NCI-H1930 (cell line): Measurements from ENCODE around the gene AP1S2.
"Not testable (repeated sequence)": the region's sequence is repeated elsewhere in the genome, so short reads cannot be mapped to it uniquely, and the experiment has no call there.

Experiments
- DNase-seq, 2 experiments: peaks; one replicate each; lab custom pipeline; 2025; lab: John Stamatoyannopoulos, UW

The AP1S2 gene

DNA sequence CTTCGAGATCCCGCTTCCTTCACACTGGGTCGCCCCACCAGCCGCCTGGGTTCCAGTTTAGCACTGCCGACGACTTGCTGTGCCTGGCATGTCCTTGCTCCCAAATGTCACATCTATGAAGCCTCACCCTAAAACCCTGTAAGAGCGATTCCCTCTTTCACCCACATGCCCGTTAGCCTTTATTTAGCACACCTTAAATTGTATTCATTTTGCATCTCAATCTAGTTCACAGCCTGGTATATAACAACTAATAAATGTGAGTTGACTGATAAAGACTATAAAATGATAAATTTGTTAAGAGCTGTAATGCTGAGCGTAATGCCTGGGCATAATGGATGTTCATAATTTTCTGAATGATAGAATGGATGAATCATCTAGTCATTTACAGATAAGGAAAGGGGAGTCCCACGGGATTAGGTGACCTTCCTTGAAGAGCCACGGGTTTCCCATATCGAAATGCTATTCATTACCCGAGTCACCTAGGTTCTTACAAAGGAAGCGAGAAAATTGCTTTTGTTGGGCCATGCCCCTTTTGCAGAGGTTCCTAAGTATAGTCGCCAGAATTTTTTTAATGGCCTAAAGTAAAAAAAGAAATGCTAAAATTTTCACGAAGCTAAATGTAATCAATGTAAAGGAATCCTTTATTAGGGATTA, 1.1 kb upstream of the AP1S2 start:
- DNase-seq: no peak

DNA sequence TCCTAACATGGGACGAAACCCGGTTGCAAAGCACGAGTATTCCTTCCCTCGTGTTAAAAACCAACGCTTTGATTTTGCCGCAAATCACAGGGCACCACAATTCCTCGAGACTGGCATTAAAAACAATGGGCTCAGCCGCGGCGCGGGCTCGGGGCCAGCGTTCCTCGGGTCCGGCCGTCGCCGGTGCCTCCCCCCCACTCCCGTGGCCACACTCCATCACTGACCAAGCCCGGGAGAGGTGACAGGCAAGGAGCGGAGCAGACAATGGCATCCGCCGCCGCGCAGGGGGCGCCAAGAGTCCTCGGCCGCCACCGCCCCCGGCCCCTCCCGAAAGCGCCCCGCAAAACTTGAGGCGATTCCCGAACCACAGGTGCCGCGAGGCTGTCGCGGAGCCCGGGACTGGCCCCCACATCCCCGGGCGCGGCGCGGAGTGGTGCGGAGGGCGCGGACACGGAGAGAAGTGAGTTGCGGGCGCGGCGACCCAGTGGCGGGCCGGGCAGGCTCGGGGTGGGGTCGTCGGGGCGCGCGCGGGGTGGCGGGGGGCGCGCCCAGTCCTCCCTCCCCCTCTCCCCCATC, 445 bp downstream of the AP1S2 start:
- peak; percentile 2 to 40 for DNase-seq

GRCh38 chrX:15853586-15854079, 980 bp downstream of the AP1S2 start:
- no peak for DNase-seq

- DNase-seq: no peak
Observed at GRCh38 chrX:15849555-15849954, 5.1 kb downstream of the AP1S2 start.

DNA sequence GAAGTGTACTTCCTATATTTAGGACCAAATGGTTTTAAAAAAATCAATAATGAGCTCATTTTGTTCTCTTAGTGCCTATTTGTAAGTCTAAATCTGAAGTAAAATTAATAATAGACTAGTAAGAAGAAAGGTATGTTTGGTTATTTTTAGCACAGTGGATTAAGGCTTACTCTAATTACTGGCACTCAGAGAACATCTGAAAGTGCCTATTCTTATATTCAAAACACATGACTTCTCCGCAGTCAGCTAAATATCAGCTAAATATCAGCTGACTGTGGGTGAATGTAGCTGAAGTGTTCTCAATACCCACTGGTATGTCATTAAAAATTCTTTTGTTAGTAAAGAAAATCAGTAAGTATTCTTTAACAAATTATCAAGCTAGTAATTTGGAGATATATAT, 6.0 kb downstream of the AP1S2 start:
- DNase-seq: no peak

DNA sequence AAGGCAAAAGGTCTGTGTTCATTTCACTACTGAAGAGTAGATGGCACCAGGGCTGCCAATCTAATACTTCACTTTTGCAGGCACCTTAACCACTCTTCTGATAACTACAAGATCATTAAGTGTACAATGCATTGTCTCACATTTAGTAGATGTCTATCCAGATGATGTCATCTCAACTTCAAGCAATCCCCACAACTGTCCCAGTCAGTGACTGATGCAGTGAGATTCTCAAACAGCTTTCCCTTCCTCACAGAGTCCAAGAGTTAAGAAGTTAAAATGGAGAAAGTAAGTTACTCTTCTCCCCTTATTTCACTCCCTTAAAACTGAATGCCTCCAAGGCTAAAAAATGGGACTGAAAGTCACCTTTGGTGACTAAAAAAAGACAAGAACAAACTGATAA, 10.7 kb downstream of the AP1S2 start:
- DNase-seq: no peak

DNA sequence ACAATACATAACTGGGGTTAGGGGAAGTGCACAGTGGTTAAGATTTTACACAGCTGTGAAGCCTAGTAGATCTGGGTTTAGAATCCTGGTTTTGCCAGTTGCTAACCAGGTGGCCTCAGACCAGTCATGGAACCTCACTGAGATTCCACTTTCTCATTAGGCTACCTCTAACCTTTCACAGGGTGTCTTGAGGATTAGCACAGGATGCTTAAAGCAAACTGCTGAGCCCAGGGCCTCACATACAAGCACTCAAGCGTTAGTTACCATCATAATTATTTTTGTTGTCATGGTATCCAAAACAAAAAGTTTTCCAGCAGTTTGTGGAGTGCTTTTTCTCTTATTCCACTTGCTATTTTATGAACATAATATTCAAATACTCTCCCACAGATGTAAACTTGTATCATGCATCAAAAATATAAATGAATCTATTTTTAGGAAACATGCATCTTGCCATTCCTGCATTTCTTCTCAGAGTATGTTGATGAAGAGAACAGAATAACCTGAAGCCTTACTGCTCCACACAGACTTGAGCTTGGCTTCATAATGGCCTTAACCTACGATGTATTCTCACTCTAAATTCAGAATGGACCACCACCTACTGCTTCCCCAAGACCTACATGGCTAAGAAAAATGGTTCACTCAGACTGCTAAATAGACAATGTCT, 12.6 kb downstream of the AP1S2 start:
- no peak for DNase-seq

- no peak for DNase-seq
Observed at GRCh38 chrX:15838017-15838416, 16.6 kb downstream of the AP1S2 start.

DNA sequence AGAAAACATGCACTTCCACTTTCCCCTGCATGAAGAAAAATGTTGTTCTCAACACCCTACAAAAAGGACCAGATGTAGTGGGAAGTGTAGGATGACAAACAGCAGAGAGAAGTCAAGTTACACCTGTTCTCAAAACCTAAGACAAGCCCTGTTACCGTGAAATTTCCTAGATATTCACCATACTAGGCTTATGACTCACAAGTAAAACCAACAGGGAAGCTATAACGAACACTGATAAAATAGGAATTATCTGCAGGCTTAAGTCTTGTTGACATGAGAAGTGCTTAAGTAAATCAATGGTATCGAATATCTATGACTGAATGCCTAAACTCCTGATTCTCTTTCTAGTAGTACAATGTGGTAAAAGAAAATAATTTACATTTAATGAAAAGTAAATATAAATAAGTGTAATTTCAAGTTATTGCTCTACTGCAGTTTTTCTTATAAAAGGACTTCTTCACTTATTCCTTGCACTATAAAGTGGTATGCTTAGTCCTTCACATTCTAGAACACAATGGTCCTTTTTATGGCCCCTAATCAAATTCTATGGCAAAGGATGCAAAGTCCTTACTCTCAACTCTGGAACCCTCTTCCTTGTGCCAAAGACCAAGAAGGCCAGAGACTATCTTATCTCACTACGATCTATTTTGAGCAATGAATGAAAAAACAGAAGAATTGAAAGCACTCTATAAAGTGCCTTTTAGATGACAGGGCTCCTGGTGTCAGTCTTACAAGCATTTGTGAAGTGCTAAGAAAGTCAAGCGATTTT, 19.6 kb downstream of the AP1S2 start:
- no peak for DNase-seq

GRCh38 chrX:15834053-15834452, 20.6 kb downstream of the AP1S2 start:
- DNase-seq: no peak

GRCh38 chrX:15831347-15831746, 23.3 kb downstream of the AP1S2 start:
- DNase-seq: not testable (repeated sequence)

DNA sequence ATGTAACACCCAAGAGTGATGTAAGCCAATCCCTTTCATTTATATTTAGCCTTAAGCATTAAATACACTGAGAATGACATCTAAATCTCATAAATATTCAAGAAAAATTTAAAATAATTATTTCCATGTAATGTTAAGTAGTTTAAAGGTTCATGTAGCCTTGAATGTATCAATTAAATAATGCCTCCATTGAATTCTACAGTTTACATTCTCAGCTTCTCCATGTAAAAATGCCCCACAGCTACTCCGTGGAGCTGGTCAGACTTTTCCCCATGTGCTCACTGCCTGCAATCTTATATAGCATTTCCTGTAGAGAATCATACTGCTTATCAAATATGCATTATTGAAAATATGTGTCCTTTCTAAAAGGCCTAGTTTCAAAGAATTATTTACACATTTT, 25.4 kb downstream of the AP1S2 start:
- no peak for DNase-seq

GRCh38 chrX:15825936-15826335, 28.7 kb downstream of the AP1S2 start:
- no peak for DNase-seq

DNA sequence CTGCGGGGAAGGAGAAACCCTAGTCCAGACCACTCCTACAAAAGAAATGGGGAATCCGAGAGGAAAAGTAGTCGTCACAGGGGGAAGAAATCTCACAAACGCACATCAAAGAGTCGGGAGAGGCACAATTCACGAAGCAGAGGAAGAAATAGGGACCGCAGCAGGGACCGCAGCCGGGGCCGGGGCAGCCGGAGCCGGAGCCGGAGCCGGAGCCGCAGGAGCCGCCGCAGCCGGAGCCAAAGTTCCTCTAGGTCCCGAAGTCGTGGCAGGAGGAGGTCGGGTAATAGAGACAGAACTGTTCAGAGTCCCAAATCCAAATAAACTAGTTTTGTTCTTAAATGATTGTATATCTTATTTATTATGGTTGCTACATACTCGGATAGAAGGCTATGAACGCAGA, 31.7 kb downstream of the AP1S2 start:
- DNase-seq: no peak

DNA sequence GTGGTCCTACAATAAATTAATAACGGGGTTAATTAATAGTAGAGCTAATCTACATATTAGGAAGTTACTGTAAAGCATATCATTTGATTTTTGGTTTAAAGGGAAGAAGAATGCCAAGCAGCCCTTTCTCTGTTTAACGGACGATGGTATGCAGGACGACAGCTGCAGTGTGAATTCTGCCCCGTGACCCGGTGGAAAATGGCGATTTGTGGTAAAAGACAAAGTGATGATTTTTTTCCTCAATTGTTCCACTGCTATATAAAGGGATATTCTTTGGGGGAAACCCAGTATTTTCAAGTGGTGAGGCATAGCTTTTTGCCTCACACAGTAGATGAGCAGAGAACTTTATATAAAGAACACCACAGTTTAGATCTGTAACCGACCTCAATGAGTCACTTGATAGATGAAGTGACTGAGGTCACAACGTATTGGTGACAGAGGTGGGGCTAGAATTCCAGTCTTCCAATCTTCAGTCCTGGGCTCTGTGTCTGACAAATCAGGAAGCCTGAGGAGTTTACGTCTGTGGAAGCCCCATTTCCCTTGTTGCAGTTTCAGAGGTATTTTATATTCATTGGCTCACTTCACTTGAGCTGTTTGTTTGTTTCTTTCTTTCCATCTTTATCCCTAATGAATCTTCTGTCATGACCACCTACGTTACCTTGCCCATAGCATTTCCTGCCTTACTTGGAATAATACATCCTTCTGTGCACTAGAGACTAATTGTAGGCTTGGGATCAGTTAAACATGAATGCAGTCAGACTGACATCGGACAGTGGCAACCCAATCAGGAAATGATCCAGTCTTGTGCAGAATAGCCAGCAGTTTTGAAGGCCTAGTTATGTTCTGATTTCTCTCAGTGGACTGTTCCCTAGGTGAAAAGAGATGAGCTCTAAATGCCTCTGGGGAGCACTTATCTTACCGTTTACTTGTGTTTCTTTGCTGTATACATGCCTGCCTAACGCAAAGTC, 34.2 kb downstream of the AP1S2 start:
- DNase-seq: no peak

DNA sequence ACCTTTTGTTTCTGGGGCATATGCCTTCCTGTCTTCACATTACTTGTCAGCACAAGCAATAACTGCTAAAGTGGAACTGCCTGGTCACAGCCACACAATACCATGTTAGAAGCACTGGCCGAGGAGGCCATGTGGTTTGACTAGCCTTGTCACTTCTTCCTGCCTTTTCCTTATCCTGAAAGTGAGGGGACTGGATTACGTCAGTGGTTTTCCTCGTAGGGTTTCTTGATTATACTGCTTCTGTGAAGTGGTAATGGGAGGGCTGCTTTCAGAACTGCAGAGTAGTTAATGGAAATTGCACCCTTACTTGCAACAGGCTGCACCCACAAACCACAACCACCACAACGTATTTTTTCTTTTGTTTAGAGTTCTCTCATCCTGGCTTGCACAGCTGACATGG, 37.7 kb downstream of the AP1S2 start:
- DNase-seq: no peak

GRCh38 chrX:15816438-15816809, 38.2 kb downstream of the AP1S2 start:
- DNase-seq: no peak

DNA sequence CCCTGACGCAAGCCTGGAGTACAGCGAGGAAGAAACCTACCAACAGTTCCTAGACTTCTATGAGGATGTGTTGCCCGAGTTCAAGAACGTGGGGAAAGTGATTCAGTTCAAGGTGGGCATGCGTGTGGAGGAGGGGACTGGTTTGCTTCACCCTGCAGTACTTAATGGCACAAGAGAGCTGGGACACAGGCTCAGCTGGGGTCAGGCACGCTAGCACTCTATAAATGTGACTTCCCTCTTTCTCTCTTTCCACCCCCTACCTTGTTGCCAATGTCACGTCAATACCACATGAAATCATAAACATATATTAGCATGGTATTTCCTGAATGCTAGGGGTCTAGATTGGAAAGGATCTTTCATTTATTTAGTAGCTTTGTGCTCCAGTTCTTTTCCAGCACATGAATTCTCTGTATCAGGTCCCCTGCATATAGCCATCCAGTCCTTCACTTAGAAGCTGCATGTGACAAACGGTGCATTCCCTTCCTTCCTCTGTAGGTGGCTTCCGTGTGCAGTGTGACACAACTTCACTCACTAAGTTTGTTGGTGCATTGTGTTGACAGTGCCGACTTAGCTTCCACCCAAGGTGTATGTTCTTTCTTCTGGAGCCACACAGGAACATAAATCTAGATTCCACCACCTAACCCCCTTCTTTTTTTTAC, 38.7 kb downstream of the AP1S2 start:
- DNase-seq: no peak

DNA sequence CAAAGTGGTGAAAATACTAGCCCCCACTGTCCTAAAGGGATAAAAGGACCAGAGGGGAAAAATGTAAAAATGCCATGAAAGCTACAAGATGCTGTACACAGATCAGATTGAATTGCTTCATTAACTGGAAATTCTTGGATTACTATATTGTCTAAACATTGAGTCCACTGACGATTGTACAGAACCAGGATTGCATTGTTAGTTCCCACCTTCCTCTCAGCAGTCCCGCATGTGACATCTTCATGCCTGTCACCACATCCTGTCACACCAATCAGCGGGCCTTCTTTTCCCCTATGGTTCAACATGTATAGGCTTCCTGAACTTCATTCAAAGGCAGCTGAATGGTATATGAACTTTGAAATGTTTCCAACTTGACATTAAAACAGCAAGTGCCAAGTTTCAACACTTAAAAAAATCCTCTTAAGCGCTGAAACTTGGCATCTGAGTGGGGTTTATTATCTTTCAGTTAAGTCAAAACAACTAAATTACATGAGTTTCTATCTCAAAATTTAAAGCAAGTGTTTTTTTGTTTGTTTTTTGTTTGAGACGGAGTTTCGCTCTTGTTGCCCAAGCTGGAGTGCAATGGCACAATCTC, 39.7 kb downstream of the AP1S2 start:
- no peak for DNase-seq

GRCh38 chrX:15813416-15813815, 41.2 kb downstream of the AP1S2 start:
- DNase-seq: no peak
